ENCODE results near the gene WDR4.

- TF ChIP-seq, protein P1, sequence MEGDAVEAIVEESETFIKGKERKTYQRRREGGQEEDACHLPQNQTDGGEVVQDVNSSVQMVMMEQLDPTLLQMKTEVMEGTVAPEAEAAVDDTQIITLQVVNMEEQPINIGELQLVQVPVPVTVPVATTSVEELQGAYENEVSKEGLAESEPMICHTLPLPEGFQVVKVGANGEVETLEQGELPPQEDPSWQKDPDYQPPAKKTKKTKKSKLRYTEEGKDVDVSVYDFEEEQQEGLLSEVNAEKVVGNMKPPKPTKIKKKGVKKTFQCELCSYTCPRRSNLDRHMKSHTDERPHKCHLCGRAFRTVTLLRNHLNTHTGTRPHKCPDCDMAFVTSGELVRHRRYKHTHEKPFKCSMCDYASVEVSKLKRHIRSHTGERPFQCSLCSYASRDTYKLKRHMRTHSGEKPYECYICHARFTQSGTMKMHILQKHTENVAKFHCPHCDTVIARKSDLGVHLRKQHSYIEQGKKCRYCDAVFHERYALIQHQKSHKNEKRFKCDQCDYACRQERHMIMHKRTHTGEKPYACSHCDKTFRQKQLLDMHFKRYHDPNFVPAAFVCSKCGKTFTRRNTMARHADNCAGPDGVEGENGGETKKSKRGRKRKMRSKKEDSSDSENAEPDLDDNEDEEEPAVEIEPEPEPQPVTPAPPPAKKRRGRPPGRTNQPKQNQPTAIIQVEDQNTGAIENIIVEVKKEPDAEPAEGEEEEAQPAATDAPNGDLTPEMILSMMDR (IDR thresholded peaks at IDR 0.05; ENCODE audit: low read length): no peak
- no peak for TF ChIP-seq EZH2 (IDR thresholded peaks at IDR 0.05; ENCODE audit: borderline replicate concordance, low read length)
Measured at GRCh38 chr21:42815217-42815616, 64.1 kb downstream of the WDR4 start.
